ENCODE data around the gene KANSL1. TPM values are rescaled to one million over a fixed set of nuclear protein-coding genes. Genes with fewer than 3 reads are reported as not detected.
A peak's percentile ranks its signal among the peaks of the same experiment; 100 is the strongest.
"Not testable (repeated sequence)": the region's sequence is repeated elsewhere in the genome, so short reads cannot be mapped to it uniquely, and the experiment has no call there.

The KANSL1 gene
- total RNA-seq, 1 donor from 2014 or later = 56.0 TPM

DNA sequence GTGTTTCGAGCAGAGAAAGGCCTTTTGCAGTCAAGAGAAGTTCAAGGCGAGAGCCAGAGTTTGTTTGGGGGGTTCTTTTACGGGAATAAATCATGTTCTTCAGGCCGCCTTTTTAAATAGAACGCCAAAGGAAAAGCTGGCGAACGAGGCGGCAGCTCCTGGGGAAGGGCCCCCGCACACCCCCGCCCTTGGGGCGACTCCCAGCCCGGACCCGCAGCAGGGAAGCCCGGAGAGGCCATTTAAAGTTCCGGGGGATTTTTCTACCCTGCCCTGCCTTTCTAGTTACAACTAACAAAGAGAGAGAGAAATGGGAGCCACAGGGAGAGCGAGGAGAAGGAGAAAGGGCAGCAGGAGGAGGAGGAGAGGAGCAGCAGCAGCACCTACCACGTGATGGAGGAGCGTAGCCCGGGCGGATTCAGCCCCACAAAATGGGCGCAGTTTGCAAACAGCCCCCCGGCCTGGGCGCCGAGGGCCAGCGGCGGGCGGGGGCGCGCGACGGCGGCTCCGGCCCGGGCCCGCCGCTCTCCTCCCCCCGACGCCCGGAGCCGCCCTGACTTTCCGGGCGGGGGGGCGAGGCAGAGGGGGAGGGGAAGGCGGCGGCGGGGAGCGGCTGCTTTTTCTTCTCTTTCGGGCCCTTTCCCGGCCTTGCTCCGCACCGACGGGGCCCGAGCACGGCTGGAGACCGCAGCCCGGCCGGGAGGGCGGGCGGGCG, 634 bp downstream of the KANSL1 start:
- peak in 1 of 2 donors; percentile 71 for DNase-seq (ENCODE audit: low read depth in 2 of 2)

GRCh38 chr17:46192189-46192438, 1.1 kb downstream of the KANSL1 start:
- DNase-seq (ENCODE audit: low read depth in 2 of 2) = no peak

DNA sequence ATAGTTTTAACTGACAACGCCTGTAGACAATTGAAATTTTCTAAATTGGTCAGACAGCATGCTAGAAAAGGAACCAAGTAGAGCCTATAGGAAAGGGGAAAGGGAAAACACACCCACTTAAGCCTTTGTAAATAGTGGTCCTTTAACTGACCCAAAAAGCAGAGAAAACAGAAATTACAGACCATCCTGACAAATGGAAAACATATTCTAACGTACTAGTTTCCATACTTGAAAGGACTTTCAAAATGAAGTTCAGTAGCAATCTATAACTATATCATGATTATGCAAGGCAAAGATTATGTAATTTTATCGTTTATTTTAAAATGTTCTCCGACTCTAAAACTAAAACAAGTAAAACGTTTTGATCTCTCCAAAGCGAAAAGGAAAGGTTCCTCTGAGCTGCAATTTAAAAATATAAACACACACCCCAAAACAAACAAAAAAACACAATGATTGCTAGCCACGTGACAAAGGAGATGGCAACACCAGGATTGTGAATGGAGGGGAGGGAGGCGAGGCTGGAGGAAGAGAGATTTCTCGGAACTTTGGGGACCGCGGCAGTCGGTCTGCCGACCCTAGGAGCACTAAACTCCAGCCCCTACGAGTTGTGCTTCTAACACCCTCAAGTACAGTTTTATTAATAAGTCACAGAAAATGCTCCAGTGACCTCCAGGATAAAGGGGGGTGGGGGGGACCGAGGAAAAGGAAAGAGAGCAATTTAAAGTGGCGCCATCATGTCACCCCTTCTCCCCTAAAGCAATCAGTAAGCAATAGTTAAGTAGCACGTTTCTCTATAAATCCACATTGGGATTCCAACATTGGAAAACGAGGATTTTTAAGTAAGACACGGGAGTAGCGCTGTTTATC, 1.7 kb downstream of the KANSL1 start:
- DNase-seq (ENCODE audit: low read depth in 2 of 2) = peak in 1 of 2 donors; percentile 55

- DNase-seq (ENCODE audit: low read depth in 2 of 2) = peak in 1 of 2 donors; percentile 32
Measured at GRCh38 chr17:46190763-46191162, 2.5 kb downstream of the KANSL1 start.

DNA sequence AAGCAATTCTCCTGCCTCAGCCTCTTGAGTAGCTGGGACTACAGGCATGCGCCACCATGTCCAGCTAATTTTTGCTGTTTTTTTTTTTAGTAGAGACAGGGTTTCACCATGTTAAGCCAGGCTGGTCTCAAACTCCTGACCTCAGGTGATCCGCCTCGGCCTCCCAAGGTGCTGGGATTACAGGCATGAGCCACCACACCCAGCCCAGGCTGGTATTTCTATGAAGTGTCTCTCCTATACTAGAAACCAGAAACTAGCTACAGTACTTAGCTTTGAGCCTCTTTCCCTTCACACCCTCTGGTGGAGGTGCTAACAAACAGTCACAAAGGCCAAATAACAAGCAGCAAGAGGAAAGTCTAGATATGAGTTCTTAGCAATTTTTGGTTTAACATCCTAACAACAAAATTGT, 6.4 kb downstream of the KANSL1 start:
- peak in 1 of 2 donors; percentile 46 for DNase-seq (ENCODE audit: low read depth in 2 of 2)

- no peak for DNase-seq (ENCODE audit: low read depth in 2 of 2)
Measured at GRCh38 chr17:46184696-46185095, 8.5 kb downstream of the KANSL1 start.

- not testable (repeated sequence) for DNase-seq (ENCODE audit: low read depth in 2 of 2)
Measured at GRCh38 chr17:46183383-46183782, 9.8 kb downstream of the KANSL1 start.

GRCh38 chr17:46182961-46183360, 10.3 kb downstream of the KANSL1 start:
- DNase-seq (ENCODE audit: low read depth in 2 of 2) = no peak

DNA sequence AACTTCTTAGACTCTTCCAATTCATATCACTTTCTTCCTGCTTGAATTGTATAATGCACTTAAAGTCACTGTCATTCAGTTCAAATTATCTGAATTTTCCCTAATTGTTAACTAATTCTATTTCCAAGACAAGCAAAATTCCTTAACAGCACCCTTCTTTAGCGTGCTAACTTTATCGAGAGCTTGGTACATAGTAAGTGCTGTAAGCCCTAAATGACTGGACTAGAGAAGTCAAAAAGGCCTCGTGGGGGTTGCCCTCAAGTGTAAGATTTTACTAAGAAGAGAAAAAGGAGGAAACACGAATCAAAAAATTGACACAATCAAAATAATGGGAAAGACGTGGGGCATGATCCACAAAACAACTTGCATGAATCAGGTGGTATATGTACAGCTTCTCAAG, 11.3 kb downstream of the KANSL1 start:
- no peak for DNase-seq (ENCODE audit: low read depth in 2 of 2)

- not testable (repeated sequence) for DNase-seq (ENCODE audit: low read depth in 2 of 2)
Measured at GRCh38 chr17:46181316-46181715, 11.9 kb downstream of the KANSL1 start.

DNA sequence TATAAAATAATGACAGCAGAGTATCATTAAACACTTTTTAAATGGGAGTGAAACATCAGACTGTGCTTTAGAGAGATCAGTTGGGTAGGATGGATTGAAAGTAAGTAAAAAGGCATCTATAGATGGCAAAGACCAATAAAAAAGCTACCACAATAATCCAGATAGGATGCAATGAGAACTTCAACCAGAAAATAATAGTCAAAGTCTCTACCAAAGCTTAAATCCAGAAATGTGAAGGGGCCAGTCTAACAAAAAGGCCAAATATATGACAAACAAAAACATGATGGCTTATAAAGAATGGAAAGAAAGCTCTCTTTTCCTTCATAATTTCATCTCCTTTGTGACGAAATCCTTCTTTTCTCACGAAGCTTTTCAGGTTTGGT, 12.3 kb downstream of the KANSL1 start:
- no peak for DNase-seq (ENCODE audit: low read depth in 2 of 2)

DNA sequence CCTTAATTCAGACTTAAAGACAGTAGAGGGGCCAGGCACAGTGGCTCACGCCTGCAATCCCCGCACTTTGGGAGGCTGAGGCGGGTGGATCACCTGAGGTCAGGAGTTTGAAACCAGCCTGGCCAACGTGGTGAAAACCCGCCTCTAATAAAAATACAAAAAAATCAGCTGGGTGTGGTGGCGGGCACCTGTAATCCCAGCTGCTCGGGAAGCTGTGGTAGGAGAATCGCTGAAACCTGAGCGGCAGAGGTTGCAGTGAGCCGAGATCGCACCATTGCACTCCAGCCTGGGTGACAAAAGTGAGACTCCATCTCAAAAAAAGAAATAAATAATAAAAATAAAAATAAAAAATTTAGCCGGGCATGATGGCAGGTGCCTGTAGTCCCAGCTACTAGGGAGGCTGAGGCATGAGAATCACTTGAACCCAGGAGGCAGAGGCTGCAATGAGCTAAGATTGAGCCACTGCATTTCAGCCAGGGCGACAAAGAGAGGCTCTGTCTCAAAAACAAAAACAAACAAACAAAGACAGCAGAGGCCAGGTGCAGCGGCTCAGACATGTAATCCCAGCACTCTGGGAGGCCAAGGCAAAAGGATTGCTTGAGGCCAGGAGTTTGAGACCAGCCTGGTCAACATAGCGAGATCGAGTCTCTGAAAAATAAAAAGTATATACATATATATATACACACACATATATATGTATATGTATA, 12.9 kb downstream of the KANSL1 start:
- DNase-seq (ENCODE audit: low read depth in 2 of 2) = not testable (repeated sequence)

DNA sequence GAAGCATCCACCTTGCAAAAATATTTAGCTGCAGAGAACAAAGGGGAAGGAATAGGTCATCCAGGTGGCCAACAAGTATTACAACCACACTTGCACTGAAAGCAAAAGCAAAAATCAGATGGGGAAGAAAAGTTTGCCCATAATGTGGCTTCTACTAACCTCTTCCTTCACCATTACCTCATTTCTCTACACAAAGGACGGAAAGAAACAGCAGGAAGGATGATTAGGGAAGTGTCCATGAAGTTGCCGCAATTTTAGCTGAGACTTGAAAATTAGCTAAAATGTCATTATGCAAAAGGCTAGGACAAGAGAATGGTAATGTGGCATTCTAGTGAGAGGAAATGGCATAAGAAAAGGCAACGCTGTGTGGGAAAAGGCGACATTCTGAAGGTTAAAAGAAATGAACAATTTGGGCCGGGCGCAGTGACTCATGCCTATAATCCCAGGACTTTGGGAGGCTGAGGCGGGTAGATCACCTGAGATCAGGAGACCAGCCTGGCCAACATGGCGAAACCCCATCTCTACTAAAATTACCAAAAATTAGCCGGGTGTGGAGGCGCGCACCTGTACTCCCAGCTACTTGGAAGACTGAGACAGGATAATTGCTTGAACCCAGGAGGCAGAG, 13.7 kb downstream of the KANSL1 start:
- DNase-seq (ENCODE audit: low read depth in 2 of 2) = no peak

DNA sequence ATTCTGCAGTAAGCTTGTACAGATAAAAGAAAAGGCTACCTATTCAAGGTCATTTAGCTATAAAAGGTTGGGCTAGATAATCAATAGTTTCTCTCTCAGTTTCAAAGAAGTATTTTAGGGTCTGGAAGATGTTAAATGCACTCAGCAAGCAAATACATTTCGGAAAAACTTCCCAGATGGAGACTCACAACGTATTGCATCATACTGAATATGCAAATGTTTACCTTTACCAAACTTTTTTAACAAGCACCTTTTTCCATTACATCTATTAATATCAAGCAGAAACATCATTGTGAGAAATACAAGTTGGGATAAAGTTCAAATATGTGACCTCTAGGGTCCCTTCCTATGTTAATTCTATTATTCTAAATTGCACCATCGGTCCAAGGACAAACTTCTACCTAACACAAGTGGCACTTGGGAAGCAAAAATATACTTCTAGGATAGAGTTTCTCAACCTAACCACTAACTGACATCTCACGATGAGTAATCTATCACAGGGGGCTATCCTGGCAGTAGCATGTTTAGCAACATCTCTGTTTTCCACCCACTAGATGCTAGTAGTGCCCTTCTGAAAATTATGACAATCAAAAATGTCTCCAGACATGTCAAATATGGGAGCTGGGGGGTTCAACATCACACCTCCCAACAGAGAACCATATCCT, 14.5 kb downstream of the KANSL1 start:
- DNase-seq (ENCODE audit: low read depth in 2 of 2) = no peak

DNA sequence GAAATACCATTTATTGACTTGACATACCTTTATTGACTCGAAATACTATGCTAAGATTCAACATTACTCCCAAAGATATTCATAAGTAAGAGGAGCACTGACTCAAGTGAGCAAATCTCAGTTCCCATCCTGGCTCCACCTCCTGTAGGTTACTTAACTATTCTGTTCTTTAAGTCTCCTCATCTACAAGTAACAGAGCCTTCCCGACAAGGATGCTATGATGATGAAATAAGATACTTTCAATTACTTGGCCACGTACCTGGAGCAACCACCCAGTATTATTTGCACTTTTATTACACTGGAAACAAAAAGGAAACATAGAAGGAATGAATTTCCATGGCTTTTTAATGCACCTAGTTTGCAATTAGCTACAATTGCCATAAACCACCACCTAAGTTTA, 16.3 kb downstream of the KANSL1 start:
- DNase-seq (ENCODE audit: low read depth in 2 of 2) = no peak

DNA sequence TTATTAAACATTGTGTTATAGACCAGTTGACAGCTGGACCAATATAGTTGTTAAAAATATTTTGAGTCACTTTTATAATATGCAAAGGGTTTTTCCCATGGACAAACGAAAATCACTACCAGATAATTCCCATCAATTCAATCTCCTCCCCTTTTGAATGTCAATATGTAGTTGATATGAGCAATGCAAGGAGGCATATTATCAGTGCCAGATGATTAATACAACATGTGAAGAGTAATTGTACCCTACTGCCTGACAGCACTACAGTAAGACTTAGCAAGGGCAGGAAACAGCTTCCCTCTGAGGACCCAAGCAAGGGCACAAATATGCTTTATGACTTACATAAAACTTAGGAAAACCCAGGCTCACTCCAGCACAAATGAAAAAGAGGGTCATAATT, 17.3 kb downstream of the KANSL1 start:
- peak in 1 of 2 donors; percentile 43 for DNase-seq (ENCODE audit: low read depth in 2 of 2)

DNA sequence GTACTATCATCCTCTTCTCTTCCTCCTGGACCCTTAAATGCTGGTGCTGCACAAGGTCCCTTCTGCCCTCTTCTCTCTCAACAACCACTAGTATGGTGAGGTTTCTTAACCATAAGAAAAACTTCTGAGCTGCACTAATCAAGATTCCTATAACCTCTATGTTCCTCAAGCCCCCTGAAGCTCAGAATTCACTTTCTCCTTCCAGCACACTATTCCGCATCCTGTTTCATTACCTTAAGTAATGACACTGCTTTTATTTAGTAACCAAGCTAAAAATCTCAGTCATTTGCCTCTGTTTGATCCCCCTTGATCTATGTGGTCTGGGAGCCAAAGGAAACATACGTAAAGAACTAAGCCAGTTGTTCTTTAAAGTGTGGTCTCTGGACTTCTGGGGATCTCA, 20.1 kb downstream of the KANSL1 start:
- no peak for DNase-seq (ENCODE audit: low read depth in 2 of 2)

- DNase-seq (ENCODE audit: low read depth in 2 of 2) = no peak
Measured at GRCh38 chr17:46171939-46172338, 21.3 kb downstream of the KANSL1 start.

GRCh38 chr17:46170639-46171429, 22.4 kb downstream of the KANSL1 start:
- no peak for DNase-seq (ENCODE audit: low read depth in 2 of 2)

DNA sequence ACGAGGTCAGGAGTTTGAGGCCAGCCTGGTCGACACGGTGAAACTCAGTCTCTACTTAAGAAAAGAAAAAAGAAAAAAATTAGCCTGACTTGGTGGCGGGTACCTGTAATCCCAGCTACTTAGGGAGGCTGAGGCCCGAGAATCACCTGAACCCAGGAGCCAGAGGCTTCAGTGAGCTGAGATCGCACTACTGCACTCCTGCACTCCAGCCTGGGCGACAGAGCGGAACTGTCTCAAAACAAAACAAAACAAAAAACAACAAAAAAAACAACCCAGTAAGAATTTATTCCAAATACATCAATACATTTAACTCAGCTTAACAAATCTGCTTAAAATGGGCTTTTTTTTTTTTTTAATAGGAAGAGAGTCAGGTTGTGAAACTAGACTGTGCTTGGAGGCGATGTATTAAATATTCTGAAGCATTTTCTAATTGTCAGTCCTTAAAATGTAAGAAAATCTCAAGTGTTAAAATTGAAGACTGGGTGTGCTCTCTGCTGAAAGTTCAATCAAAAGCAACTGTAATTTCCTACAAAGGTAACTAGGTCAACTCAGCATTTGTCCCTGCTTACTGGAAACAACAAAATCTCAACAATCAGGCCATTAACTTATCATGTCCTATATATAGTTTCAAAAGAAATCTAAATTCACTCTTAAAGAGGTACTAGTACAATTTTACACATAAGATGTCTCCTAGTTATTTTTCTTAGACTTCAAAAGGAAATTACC, 23.2 kb downstream of the KANSL1 start:
- DNase-seq (ENCODE audit: low read depth in 2 of 2) = no peak
